GM12874 (cell line): Measurements from ENCODE around the gene MAP4K1.

Source experiments
- CTCF ChIP-seq: IDR thresholded peaks from 2 replicates; pipeline ENCODE4 v1.5.1; 2011; ENCODE audit warnings: low read depth, mild to moderate bottlenecking, control low read depth, low read length, moderate library complexity; ENCODE audit not compliant: insufficient read depth

Gene MAP4K1

GRCh38 chr19:38639679-38640078 lies 21.9 kb upstream of the MAP4K1 start:
- TF ChIP-seq CTCF, result no peak

DNA sequence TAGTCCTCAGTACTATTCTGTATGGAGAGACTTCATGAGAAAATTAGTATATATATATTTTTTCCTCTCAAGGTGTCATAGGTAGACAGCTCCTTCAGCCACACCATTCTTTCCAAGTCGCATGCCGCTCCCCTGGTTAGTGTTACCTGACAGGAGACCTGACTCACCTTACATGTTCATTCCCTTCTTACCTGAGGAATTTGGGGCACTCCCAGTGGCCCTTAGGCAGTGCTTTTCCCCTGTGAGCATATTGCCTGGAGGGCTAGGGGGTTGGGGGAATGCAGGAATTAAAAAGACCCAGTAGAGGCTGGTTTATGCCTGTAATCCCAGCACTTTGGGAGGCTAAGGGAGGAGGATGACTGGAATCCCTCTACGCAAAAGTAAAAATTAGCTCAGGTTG lies 20.7 kb upstream of the MAP4K1 start:
- TF ChIP-seq CTCF, result no peak

DNA sequence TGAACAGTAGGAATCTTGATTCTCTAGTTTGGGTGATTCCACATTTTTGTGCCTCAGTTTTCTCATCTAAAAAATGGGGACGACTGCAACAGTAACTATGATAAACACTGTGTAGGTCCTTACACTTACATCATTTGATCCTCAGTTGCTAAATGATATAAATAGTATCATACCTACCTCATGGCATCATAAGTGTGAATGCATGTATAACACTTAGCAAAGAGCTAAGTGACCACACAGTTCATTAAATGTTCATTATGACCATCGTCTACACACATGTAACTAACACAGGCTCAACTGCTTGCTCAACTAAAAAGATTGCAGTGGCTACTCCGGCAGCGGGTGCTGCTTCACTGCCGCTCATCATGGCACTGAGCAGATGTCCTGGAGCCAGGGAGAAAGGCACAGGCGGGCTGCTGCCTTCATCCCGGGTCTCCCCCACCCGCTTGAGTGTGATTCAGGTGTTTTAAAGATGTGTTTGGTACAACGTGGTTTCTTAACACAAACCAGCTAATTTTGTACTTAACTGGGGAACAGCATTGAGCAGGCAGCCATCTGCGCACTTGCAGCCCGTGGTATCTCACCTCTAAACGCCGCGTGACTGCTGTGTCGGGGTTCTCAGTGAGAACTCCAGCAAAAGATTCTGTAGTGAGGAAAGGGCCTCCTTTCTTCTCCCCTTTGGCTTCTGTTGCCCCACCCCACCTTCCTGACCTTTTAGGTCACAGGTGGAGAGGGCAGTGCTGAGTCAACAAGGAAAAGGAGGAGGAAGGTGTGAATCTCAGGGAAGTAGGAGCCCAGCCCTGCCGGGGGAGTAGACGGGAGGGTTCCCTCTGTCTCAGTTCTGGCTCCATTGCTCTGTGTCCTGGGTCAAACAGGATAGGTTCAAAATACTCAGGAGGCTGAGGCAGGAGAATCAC lies 18.0 kb upstream of the MAP4K1 start:
- TF ChIP-seq CTCF, result no peak

DNA sequence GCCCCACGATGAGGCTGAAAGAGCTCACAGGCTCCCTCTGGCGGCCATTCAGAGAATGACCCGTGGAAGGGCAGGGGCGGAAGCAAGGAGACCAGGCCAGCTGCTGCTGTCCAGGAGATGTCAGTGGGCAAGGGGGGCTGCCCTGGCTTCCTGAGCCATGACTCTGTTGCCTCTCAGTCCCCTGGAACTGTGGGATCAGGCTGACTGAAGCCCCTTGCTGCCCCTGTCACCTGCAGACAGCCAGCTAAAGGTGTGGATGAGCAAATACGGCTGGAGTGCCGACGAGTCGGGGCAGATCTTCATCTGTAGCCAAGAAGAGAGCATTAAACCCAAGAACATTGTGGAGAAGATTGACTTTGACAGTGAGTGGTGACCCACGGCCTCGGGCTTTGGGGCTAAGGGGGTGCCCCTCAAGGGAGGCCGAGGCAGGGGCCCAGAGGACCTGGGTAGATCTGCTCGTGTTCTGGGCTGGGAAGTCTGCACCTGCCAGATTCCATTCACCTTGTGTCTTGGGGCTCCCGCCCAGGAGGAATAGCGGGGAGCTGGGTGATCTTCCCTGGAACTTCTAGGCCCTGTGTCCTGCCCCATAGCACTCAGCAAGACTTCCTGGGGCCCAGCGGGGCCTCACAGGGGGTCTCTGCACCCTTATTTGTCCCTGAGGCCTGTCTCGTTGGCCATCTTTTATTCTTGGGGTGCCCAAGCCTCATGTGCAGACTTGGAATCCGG lies 17.2 kb upstream of the MAP4K1 start:
- TF ChIP-seq CTCF, result peak; percentile 88

- TF ChIP-seq CTCF, result no peak
These were observed 14.9 kb upstream of the MAP4K1 start for GRCh38 chr19:38632476-38633213.

GRCh38 chr19:38629568-38629967 lies 11.8 kb upstream of the MAP4K1 start:
- TF ChIP-seq CTCF, result no peak

- TF ChIP-seq CTCF, result no peak
These were observed 8.6 kb upstream of the MAP4K1 start for GRCh38 chr19:38626401-38626800.
